ENCODE measurements around the gene LRP5.

- TF ChIP-seq CTCF (conservative IDR thresholded peaks at IDR 0.05; ENCODE audit: low read length): no peak
- no peak for TF ChIP-seq EZH2phosphoT487 (IDR thresholded peaks at IDR 0.05; ENCODE audit: borderline replicate concordance)
These were observed 17.1 kb downstream of the LRP5 start for GRCh38 chr11:68329536-68329935.

Measured in Loucy (cell line).